GM10847 (cell line): ENCODE measurements around the gene TTC28.

ENCODE experiments used
- POLR2A ChIP-seq: IDR thresholded peaks from 2 replicates; pipeline ENCODE4 v1.6.1; 2011; ENCODE audit not compliant: insufficient read length; ENCODE audit errors: extremely low read depth

TTC28 gene

GRCh38 chr22:28229566-28230485, 449.8 kb downstream of the TTC28 start:
- no peak for TF ChIP-seq POLR2A

GRCh38 chr22:28223826-28224225, 455.8 kb downstream of the TTC28 start:
- TF ChIP-seq POLR2A = no peak

- TF ChIP-seq POLR2A = no peak
Observed at GRCh38 chr22:28222976-28223745, 456.5 kb downstream of the TTC28 start.

GRCh38 chr22:28222571-28222970, 457.1 kb downstream of the TTC28 start:
- no peak for TF ChIP-seq POLR2A

GRCh38 chr22:28222052-28222451, 457.6 kb downstream of the TTC28 start:
- TF ChIP-seq POLR2A = no peak

GRCh38 chr22:28220626-28221363, 458.8 kb downstream of the TTC28 start:
- no peak for TF ChIP-seq POLR2A

GRCh38 chr22:28217277-28217676, 462.4 kb downstream of the TTC28 start:
- TF ChIP-seq POLR2A = no peak

GRCh38 chr22:28208787-28209186, 470.9 kb downstream of the TTC28 start:
- no peak for TF ChIP-seq POLR2A

- no peak for TF ChIP-seq POLR2A
Observed at GRCh38 chr22:28208036-28208435, 471.6 kb downstream of the TTC28 start.

GRCh38 chr22:28207281-28208030, 472.2 kb downstream of the TTC28 start:
- no peak for TF ChIP-seq POLR2A

- no peak for TF ChIP-seq POLR2A
Observed at GRCh38 chr22:28205926-28206325, 473.7 kb downstream of the TTC28 start.

GRCh38 chr22:28204382-28204781, 475.3 kb downstream of the TTC28 start:
- no peak for TF ChIP-seq POLR2A

- no peak for TF ChIP-seq POLR2A
Observed at GRCh38 chr22:28203286-28203685, 476.4 kb downstream of the TTC28 start.

- no peak for TF ChIP-seq POLR2A
Observed at GRCh38 chr22:28198692-28199091, 480.9 kb downstream of the TTC28 start.
